GM12878 (cell line): ENCODE measurements around the gene WEE2. TPM values are rescaled to one million over a fixed set of nuclear protein-coding genes. Genes with fewer than 3 reads are reported as not detected.

Experiments used
- ATAC-seq: fragments of 200-7000 bp; cut with Tn5 transposase; 3 replicates; pipeline ENCODE4 v1.9.1; 2020; ENCODE audit warnings: mild to moderate bottlenecking, moderate library complexity
- BruUV-seq: library from RNA; stranded (reverse); fragments of 400-500 nt; replicated peaks from 2 replicates; lab custom pipeline; 2021; lab: Mats Ljungman, UMichigan
- CTCF ChIA-PET: fragments of 300-600 bp; sonication (Branson Sonifier 250); formaldehyde crosslinking; extraction: SDS; loops from one replicate; lab custom pipeline; 2021; ENCODE audit warnings: inconsistent platforms; lab: Yijun Ruan, JAX
- POLR2A ChIA-PET: fragments of 350-600 bp; formaldehyde crosslinking; extraction: SDS; loops from one replicate; lab custom pipeline; 2021; ENCODE audit warnings: inconsistent platforms; lab: Charles Lee
- RAD21 ChIA-PET: fragments of 300-600 bp; sonication (Branson Sonifier 250); formaldehyde crosslinking; loops from one replicate; lab custom pipeline; 2023; ENCODE audit warnings: antibody characterized with exemption; ENCODE audit not compliant: unreplicated experiment; lab: Charles Lee
- SMC1A ChIA-PET: fragments of 300-600 bp; sonication (Branson Sonifier 250); formaldehyde crosslinking; loops from one replicate; lab custom pipeline; 2023; ENCODE audit not compliant: unreplicated experiment, uncharacterized antibody; lab: Charles Lee
- DNase-seq: peaks from one replicate; pipeline ENCODE4 v3.0.0-alpha.2; 2011; ENCODE audit warnings: low read depth, low spot score
- FAIRE-seq: peaks from 3 replicates; lab custom pipeline; 2011; peaks lifted over from hg19 to GRCh38; lab: Jason Lieb, UNC
- H2AFZ ChIP-seq: 2 replicates; pipeline ENCODE4 v1.6.0; 2011; ENCODE audit warnings: low read depth, low read length, control low read depth; ENCODE audit not compliant: control insufficient read depth
- H3K27ac ChIP-seq: 2 replicates; pipeline ENCODE4 v1.5.1; 2011; ENCODE audit warnings: control low read depth; ENCODE audit not compliant: control insufficient read depth, insufficient read depth
- H3K27me3 ChIP-seq, 2 experiments: replicated peaks in 1 of 2; 2 replicates each; pipeline versions ENCODE4 v1.6.0 to v1.6.1; 2011; ENCODE audit warnings: low read length in 1 of 2; ENCODE audit not compliant: control insufficient read depth in 2 of 2, insufficient read depth in 2 of 2
- H3K36me3 ChIP-seq, 2 experiments: 2 replicates each; pipeline ENCODE4 v1.5.1; 2011; ENCODE audit warnings: low read length in 1 of 2; ENCODE audit not compliant: control insufficient read depth in 2 of 2, insufficient read depth in 2 of 2
- H3K4me1 ChIP-seq: 2 replicates; pipeline ENCODE4 v1.6.1; 2011; ENCODE audit warnings: mild to moderate bottlenecking, low read length, moderate library complexity, mixed read lengths; ENCODE audit not compliant: control insufficient read depth, insufficient read depth
- H3K4me2 ChIP-seq: 2 replicates; pipeline ENCODE4 v1.6.0; 2011; ENCODE audit warnings: control low read depth; ENCODE audit not compliant: control insufficient read depth, insufficient read depth
- H3K4me3 ChIP-seq: fragments of 200-600 bp; sonication (generic); 2 replicates; pipeline ENCODE4 v1.5.1; 2016
- H3K79me2 ChIP-seq: 2 replicates; pipeline ENCODE4 v1.6.0; 2011; ENCODE audit warnings: low read length; ENCODE audit not compliant: control insufficient read depth, insufficient read depth
- H3K9ac ChIP-seq: 2 replicates; pipeline ENCODE4 v1.8.0; 2011; ENCODE audit warnings: low read length, control low read depth, mixed read lengths; ENCODE audit not compliant: control insufficient read depth, insufficient read depth
- H3K9me3 ChIP-seq: replicated peaks from 3 replicates; pipeline ENCODE4 v1.5.1; 2011; ENCODE audit warnings: mild to moderate bottlenecking, low read length; ENCODE audit not compliant: control insufficient read depth, insufficient read depth
- H4K20me1 ChIP-seq: 2 replicates; pipeline ENCODE4 v1.6.0; 2011; ENCODE audit not compliant: control insufficient read depth, insufficient read depth
- ETV6 ChIP-seq, 2 experiments: fragments of 450-650 bp in 1 of 2; IDR thresholded peaks in 1 of 2; conservative IDR thresholded peaks in 1 of 2; 2 replicates each; pipeline ENCODE4 v1.6.1; 2014; ENCODE audit warnings: antibody characterized with exemption in 1 of 2, borderline replicate concordance in 1 of 2, low read depth in 1 of 2, mild to moderate bottlenecking in 1 of 2, moderate library complexity in 1 of 2
- IKZF1 ChIP-seq: fragments of 450-650 bp; conservative IDR thresholded peaks from 2 replicates; pipeline ENCODE4 v1.6.1; 2017; ENCODE audit warnings: antibody characterized with exemption, mild to moderate bottlenecking
- IKZF2 ChIP-seq, 2 experiments: fragments of 450-650 bp; IDR thresholded peaks; 2 replicates each; pipeline ENCODE4 v1.6.1; 2017; ENCODE audit warnings: mild to moderate bottlenecking in 2 of 2, moderate library complexity in 2 of 2
- MEF2A ChIP-seq: IDR thresholded peaks from 2 replicates; pipeline ENCODE4 v1.6.1; 2011; ENCODE audit warnings: low read depth, mild to moderate bottlenecking, low read length, moderate library complexity; ENCODE audit not compliant: insufficient read depth
- NBN ChIP-seq: fragments of 450-650 bp; IDR thresholded peaks from 2 replicates; pipeline ENCODE4 v1.6.1; 2016
- SMAD1 ChIP-seq: fragments of 450-650 bp; IDR thresholded peaks from 2 replicates; pipeline ENCODE4 v1.6.1; 2018; ENCODE audit warnings: mild to moderate bottlenecking, low read depth; ENCODE audit not compliant: partially characterized antibody
- WRNIP1 ChIP-seq: IDR thresholded peaks from 2 replicates; pipeline ENCODE4 v1.6.1; 2011; ENCODE audit warnings: low read depth, low read length, improper control_type of control experiment, borderline replicate concordance
- WGBS: methylation state at CpG from one replicate; pipeline ENCODE4 v1.1.6; 2016; ENCODE audit warnings: low lambda C conversion rate; ENCODE audit not compliant: insufficient replicate concordance, insufficient coverage; ENCODE audit errors: missing lambda C conversion rate; 5-methylcytosine and 5-hydroxymethylcytosine counted together
- in situ Hi-C: fragments of 300-500 bp; cut with MboI; formaldehyde crosslinking; loops from 9 replicates; pipeline ENCODE4 v1.14.3; 2018; ENCODE audit warnings: mixed read lengths
- intact Hi-C: fragments of 100-400 bp; cut with micrococcal nuclease; formaldehyde crosslinking; loops from one replicate; pipeline ENCODE4 v1.14.2; 2022; ENCODE audit not compliant: unreplicated experiment
- polyA plus RNA-seq, 11 experiments: library from polyadenylated mRNA; depleted of rRNA in 4 of 11; unstranded in 6 of 11; stranded (reverse) in 5 of 11; fragments of >200 nt; fragmentation: Nextera tagmentation in 4 of 11; fragmentation: Illumina TruSeq in 1 of 11; extraction: Ambion mirVana in 4 of 11; extraction: Trizol in 1 of 11; gene quantifications; 1 replicate in 1 of 11; 2 replicates in 10 of 11; pipeline versions ENCODE4 v1.2.1 to v1.2.3, GENCODE V29; 2011 to 2016; ENCODE audit warnings: inconsistent platforms in 2 of 11, missing spikeins in 2 of 11, low read depth in 1 of 11
- total RNA-seq, 4 experiments: library from RNA; depleted of rRNA in 3 of 4; stranded (reverse); fragments of >200 nt in 3 of 4; fragmentation: Illumina TruSeq in 1 of 4; extraction: Trizol in 1 of 4; gene quantifications; 2 replicates each; pipeline versions ENCODE4 v1.2.1 to v1.2.3, GENCODE V29; 2013 to 2021

The WEE2 gene
- total and polyA plus RNA-seq, 10 of the 15 experiments (the other 5 are each of a cell fraction or from before 2014, with no cell fraction given) = 0.02 to 0.03 (median 0.03) TPM; not detected in 7

DNA sequence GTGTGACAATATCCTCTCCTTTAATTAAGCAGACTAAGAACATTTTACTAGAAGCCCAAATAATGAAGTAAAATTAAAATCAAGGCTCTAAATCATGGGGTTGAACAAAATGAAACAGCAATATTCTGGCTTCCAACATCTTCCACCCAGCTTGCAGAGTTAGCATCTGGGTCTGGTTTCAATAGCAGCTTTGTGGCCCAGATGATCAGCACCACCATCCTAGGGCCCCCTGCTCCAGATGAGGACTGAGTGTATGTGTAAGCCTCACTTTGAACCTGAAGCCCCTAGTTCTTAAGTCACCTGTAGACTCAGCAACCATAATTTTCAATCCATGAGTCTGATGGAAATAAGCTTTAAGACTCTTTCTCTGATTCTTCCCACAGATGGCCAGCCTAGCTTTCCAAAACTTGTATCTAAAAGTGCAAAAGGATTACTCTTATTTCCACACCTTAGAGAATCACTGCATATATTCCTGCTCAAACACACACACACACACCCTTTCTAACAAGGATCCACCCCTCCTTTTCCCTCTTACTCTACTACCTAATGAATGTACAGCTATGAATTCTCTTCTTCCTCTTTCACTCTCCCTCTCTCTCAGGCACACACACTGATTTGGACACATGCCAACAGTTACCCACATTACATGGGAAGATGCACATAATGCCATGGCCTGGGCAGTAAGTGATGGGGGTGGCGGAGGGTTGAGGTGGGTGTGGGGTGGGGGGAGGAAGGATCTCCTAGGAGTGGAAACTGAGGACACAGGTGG, 9.7 kb upstream of the WEE2 start:
- ChIA-PET POLR2A (interaction anchor here (1.0 to 1.6 kb wide), 3 partner anchors 8 to 30 kb away, joined by 3 to 4 read pairs (median 3); no protein-coding TSS in a partner anchor), CTCF (interaction anchor here (0.7 to 4.2 kb wide), 9 partner anchors 8 to 49 kb away, joined by 3 to 32 read pairs (median 4); partner anchors contain the start of genes SSBP1 and WEE2), RAD21 (interaction anchor here (0.8 to 1.5 kb wide), 4 partner anchors 33 to 478 kb away, joined by 3 to 5 read pairs (median 3); partner anchors contain the start of gene SSBP1), SMC1A (interaction anchor here (0.6 to 1.8 kb wide), 7 partner anchors 10 to 93 kb away, joined by 3 to 11 read pairs (median 3); partner anchors contain the start of genes SSBP1 and WEE2)
- intact Hi-C loops (no loop called here), in situ Hi-C loops (no loop called here)
- H3K4me3 ChIP-seq = peak overlapping the region; percentile 36; the same call in 1 of the 2 replicates
- no peak overlapping the region for H3K27ac ChIP-seq
- TF ChIP-seq IKZF2 (IDR thresholded peaks at IDR 0.05) = peak; percentile 40 to 58; a peak in 2 of 4 replicates
- peak; percentile 48 for TF ChIP-seq SMAD1
- peak; percentile 44; the same call in 1 of the 2 replicates for TF ChIP-seq IKZF1
- TF ChIP-seq ETV6 (conservative IDR thresholded peaks at IDR 0.05 in 1 of 2, IDR thresholded peaks at IDR 0.05 in 1 of 2; ENCODE audit: borderline replicate concordance in 1 of 2, low read depth in 1 of 2) = peak in 1 of 2 experiments; percentile 64; a peak in 2 of 4 replicates
- TF ChIP-seq NBN = 0 out of 2 replicates have a peak, but pooled peaks have one; percentile 30
- no peak for TF ChIP-seq WRNIP1
- no peak for TF ChIP-seq MEF2A
- TSS peak; percentile 32 for BruUV-seq
- H3K4me1 ChIP-seq = peaks cover 4% of the 10 kb centered on the region; the same call in 1 of the 2 replicates
- peak overlapping the region; percentile 29; the same call in 1 of the 2 replicates for H3K4me2 ChIP-seq
- no peak overlapping the region for H3K9ac ChIP-seq
- H3K9me3 ChIP-seq = no peaks in the 10 kb centered on the region
- ATAC-seq (no peak), FAIRE-seq (no peak), DNase-seq (peak; percentile 35)
- no peaks in the 10 kb centered on the region for H3K27me3 ChIP-seq
- peaks cover 29% of the 10 kb centered on the region for H3K79me2 ChIP-seq
- H2AFZ ChIP-seq = no peak overlapping the region
- no peaks in the 10 kb centered on the region for H3K36me3 ChIP-seq
- no peaks in the 10 kb centered on the region for H4K20me1 ChIP-seq
- 56% methylated on average over 1 of the region's 1 CpG for WGBS
